Esophagus (tissue), 2 donors: Measurements from ENCODE around the gene TUBB3. TPM values are rescaled to one million over a fixed set of nuclear protein-coding genes. Genes with fewer than 3 reads are reported as not detected.

Source experiments
- H3K27ac ChIP-seq, 2 donors: one replicate each; pipeline ENCODE4 v1.5.1; 2013; ENCODE audit warnings: low read depth in 2 of 2, mild to moderate bottlenecking in 2 of 2, inconsistent platforms in 1 of 2, low read length in 1 of 2, moderate library complexity in 1 of 2
- H3K27me3 ChIP-seq, 2 donors: one replicate each; pipeline ENCODE4 v1.6.1; 2013; ENCODE audit warnings: low read length in 2 of 2, control low read depth in 1 of 2, mild to moderate bottlenecking in 1 of 2; ENCODE audit not compliant: insufficient read depth in 2 of 2, control insufficient read depth in 1 of 2
- H3K36me3 ChIP-seq, 2 donors: one replicate each; pipeline ENCODE4 v1.6.1; 2013; ENCODE audit warnings: low read length in 1 of 2; ENCODE audit not compliant: control insufficient read depth in 2 of 2, insufficient read depth in 2 of 2
- H3K4me1 ChIP-seq, 2 donors: one replicate each; pipeline ENCODE4 v1.6.1; 2013; ENCODE audit warnings: low read length in 1 of 2; ENCODE audit not compliant: control insufficient read depth in 2 of 2, insufficient read depth in 2 of 2
- H3K4me3 ChIP-seq, 2 donors: one replicate each; pipeline ENCODE4 v1.5.1; 2013; ENCODE audit warnings: low read length in 2 of 2, mild to moderate bottlenecking in 2 of 2, low read depth in 1 of 2, moderate library complexity in 1 of 2
- H3K9me3 ChIP-seq, 2 donors: one replicate each; pipeline ENCODE4 v1.6.1; 2013; ENCODE audit warnings: mild to moderate bottlenecking in 2 of 2, low read depth in 1 of 2, low read length in 1 of 2, moderate library complexity in 1 of 2; ENCODE audit not compliant: control insufficient read depth in 2 of 2, insufficient read depth in 1 of 2
- WGBS, 2 donors: extraction: QIAGEN DNeasy Blood & Tissue Kit; methylation state at CpG; one replicate each; pipeline ENCODE4 v1.1.7; 2013; 5-methylcytosine and 5-hydroxymethylcytosine counted together
- polyA plus RNA-seq, 2 donors: library from polyadenylated mRNA; stranded (reverse); fragments of 200-250 nt; gene quantifications; one replicate each; pipeline ENCODE4 v1.2.3, GENCODE V29; 2013
- donor health status: healthy with polysubstance abuse.
- donor health status: Bipolar disorder and iron deficiency.

Gene TUBB3
- polyA plus RNA-seq, 2 donors, result 0.16 to 1.5 TPM

DNA sequence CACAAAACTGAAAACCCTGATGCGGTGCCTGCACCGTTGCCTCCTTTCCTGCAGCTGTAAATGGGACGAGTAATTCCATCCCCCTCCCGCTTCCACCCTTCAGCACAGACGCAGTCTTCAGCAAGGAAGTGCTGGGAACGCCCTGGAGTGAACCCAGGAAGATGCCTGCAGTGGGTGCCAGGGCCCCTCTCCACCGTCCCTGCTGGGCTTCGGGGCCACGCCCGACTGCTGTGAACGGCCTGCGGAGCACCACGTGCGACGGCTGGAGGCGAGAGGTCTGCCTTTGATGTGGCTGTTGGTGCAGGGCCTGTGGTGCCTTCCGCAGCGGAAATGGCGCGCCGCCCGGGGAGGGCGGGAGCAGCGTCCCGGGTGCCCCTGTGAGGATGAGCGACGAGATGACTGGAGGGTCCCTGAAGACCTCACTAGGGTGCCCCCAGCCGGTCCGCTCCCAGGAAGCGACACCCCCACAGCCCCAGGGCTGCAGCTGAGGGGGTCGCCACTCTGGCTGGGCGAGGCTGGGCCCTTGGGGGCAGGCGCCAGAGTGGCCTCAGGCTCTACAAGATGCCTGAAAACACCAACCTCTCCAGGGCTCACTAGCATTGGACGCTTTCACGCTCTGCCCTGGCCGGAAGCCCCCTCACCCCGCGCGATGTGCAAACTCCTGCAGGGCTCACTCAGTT lies 5.2 kb upstream of the TUBB3 start:
- Histone ChIP-seq H3K9me3 (no peaks in the 10 kb centered on the region), H3K4me1 (peaks cover 10 to 17% of the 10 kb centered on the region in 2 donors), H3K27ac (no peak overlapping the region), H3K27me3 (peaks cover 0 to 2% of the 10 kb centered on the region in 2 donors), H3K4me3 (peak overlapping the region; percentile 5 to 6), H3K36me3 (peaks cover 0 to 5% of the 10 kb centered on the region in 2 donors)
- WGBS, 2 donors, result 0 to 1% methylated on average over 39 of the region's 39 CpGs

- Histone ChIP-seq H3K27ac (no peak within 1 kb of the TSS), H3K36me3 (peaks cover 0 to under 1% of the 10 kb centered on the region in 2 donors), H3K27me3 (peaks cover 0 to 3% of the 10 kb centered on the region in 2 donors), H3K9me3 (no peaks in the 10 kb centered on the region), H3K4me3 (peak within 1 kb of the TSS; percentile 5 to 6), H3K4me1 (peaks cover 10 to 22% of the 10 kb centered on the region in 2 donors)
- WGBS, 2 donors, result 7 to 10% methylated on average over 23 of the region's 23 CpGs
Observed at GRCh38 chr16:89918453-89919347, 4.4 kb upstream of the TUBB3 start, which contains the start of gene MC1R. TSS of gene MC1R (plus strand) at chr16:89918862. CDS start at chr16:89919259, 397 bp downstream.

DNA sequence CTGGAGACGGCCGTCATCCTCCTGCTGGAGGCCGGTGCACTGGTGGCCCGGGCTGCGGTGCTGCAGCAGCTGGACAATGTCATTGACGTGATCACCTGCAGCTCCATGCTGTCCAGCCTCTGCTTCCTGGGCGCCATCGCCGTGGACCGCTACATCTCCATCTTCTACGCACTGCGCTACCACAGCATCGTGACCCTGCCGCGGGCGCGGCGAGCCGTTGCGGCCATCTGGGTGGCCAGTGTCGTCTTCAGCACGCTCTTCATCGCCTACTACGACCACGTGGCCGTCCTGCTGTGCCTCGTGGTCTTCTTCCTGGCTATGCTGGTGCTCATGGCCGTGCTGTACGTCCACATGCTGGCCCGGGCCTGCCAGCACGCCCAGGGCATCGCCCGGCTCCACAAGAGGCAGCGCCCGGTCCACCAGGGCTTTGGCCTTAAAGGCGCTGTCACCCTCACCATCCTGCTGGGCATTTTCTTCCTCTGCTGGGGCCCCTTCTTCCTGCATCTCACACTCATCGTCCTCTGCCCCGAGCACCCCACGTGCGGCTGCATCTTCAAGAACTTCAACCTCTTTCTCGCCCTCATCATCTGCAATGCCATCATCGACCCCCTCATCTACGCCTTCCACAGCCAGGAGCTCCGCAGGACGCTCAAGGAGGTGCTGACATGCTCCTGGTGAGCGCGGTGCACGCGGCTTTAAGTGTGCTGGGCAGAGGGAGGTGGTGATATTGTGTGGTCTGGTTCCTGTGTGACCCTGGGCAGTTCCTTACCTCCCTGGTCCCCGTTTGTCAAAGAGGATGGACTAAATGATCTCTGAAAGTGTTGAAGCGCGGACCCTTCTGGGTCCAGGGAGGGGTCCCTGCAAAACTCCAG lies 3.4 kb upstream of the TUBB3 start:
- H3K9me3 ChIP-seq, result no peaks in the 10 kb centered on the region
- peaks cover 10 to 22% of the 10 kb centered on the region in 2 donors for H3K4me1 ChIP-seq
- H3K27me3 ChIP-seq, result peaks cover 0 to 9% of the 10 kb centered on the region in 2 donors
- 89% methylated on average over 52 of the region's 52 CpGs for WGBS, 2 donors
- H3K27ac ChIP-seq, result no peak overlapping the region
- H3K36me3 ChIP-seq, result no peaks in the 10 kb centered on the region
- no peak overlapping the region for H3K4me3 ChIP-seq

DNA sequence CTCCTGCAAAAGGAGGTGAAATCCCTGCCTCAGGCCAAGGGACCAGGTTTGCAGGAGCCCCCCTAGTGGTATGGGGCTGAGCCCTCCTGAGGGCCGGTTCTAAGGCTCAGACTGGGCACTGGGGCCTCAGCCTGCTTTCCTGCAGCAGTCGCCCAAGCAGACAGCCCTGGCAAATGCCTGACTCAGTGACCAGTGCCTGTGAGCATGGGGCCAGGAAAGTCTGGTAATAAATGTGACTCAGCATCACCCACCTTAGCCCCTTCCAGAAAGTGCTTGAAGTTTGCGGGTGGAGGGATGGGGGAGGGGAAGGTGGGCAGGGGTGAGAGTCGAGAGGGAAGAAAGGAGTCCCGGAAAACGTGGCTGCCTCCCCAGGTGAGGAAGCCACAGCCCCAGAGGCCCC lies 2.4 kb upstream of the TUBB3 start:
- Histone ChIP-seq H3K27me3 (peaks cover 0 to 9% of the 10 kb centered on the region in 2 donors), H3K27ac (no peak overlapping the region), H3K36me3 (no peaks in the 10 kb centered on the region), H3K9me3 (no peaks in the 10 kb centered on the region), H3K4me1 (peaks cover 10 to 27% of the 10 kb centered on the region in 2 donors), H3K4me3 (no peak overlapping the region)
- WGBS, 2 donors, result 38 to 40% methylated on average over 6 of the region's 6 CpGs

GRCh38 chr16:89921131-89921701 lies 1.9 kb upstream of the TUBB3 start:
- Histone ChIP-seq H3K27ac (peak overlapping the region in 1 of 2 donors; percentile 11), H3K4me1 (peaks cover 10 to 28% of the 10 kb centered on the region in 2 donors), H3K36me3 (no peaks in the 10 kb centered on the region), H3K27me3 (peaks cover 0 to 9% of the 10 kb centered on the region in 2 donors), H3K4me3 (no peak overlapping the region), H3K9me3 (no peaks in the 10 kb centered on the region)
- WGBS, 2 donors, result 36 to 45% methylated on average over 14 of the region's 14 CpGs

DNA sequence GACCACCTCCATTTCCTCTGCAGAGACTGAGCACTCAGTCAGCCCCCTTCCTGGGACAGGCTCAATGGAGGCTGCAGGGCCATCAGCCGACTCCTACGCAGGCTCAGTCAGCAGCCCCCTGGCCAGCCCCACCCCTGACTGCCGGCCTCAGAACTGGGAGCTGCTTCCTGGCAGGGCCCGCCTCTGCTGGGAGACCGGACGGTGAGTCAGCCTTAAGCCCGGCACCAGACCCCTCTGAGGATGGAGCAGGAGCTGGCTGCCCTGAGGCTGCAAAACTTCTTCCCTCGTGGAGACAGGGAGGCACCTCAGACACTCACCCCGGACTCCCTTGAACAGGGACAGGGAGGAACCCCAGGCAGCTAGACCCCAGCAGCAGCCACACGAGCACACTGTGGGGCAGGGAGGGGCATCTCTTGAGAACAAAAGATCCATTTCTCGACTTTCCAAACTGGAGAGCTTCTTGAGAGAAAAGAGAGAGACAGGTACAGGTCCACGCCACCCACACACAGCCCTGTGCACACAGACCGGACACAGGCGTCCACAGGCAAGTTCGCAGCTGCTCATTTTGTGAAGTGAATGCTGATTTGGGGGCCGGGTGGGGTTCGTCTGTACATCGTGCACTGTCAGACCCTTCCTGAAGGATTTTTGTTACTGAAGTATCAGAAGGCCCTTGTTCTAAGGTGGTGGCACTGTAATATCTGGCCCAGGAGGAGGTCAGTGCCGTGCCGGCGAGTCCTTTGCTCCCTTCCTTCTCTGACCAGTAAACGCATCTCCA lies 1.3 kb upstream of the TUBB3 start:
- peak overlapping the region; percentile 63 to 71 for H3K27ac ChIP-seq
- H3K36me3 ChIP-seq, result no peaks in the 10 kb centered on the region
- no peak overlapping the region for H3K4me3 ChIP-seq
- 4 to 6% methylated on average over 21 to 22 of the region's 22 CpGs for WGBS, 2 donors
- H3K27me3 ChIP-seq, result peaks cover 0 to 9% of the 10 kb centered on the region in 2 donors
- no peaks in the 10 kb centered on the region for H3K9me3 ChIP-seq
- H3K4me1 ChIP-seq, result peaks cover 10 to 29% of the 10 kb centered on the region in 2 donors

DNA sequence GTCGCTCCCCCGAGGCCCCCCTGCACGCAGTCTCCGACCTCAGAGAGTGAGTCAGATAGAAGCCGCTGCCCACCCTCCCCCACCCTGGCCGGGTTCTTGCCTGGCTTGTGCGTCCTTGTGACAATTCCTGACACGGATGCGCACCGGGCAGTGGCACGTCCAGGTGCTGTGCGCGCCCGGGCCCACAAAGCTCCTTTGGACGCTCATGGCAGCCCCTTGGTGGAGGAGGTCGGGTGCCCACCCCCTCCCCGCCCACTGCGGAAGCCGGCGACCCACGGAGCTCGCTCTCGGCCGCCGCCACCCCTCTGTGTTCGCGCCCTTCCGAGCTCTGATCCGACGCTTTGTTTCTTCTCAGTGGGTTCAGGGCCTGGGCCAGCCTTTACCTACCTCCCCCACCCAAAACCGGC lies 662 bp upstream of the TUBB3 start:
- H3K36me3 ChIP-seq, result no peaks in the 10 kb centered on the region
- peak overlapping the region; percentile 37 to 42 for H3K4me3 ChIP-seq
- 0 to 1% methylated on average over 25 to 31 of the region's 31 CpGs for WGBS, 2 donors
- H3K27ac ChIP-seq, result peak overlapping the region; percentile 22 to 44
- no peaks in the 10 kb centered on the region for H3K9me3 ChIP-seq
- peaks cover 10 to 29% of the 10 kb centered on the region in 2 donors for H3K4me1 ChIP-seq
- H3K27me3 ChIP-seq, result peaks cover 0 to 9% of the 10 kb centered on the region in 2 donors

DNA sequence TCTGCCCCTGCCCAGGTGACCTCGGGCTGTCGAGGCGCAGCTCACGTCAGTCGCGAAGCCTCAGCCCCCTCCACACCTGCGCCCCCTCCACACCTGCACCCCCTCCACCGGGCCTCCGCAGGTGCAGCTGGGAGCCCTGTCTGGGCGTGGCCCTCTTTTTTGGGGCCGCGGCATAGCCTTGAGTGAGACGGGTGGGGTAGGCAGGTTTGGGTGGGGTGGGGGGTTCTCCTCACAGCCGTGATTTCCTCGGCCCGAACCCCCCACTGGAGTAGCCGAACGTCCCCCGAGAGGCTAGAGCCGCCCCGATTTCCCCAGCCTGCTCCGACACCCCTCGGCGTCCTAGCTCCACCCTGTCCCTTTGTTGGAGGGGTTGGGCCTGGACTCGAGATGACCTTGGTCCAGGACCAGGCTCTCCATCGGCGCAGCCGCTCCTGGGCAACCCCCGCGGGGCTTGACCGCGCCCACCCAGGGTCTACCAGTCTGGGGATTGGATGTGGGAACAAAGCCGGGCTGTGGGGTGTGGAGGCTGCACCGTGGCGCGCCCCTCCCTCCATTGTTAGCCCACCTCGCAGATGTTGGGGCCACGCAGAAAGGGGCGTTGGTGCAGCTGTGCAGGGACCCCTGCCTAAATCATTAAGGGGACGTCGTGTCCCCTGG lies 626 bp downstream of the TUBB3 start:
- Histone ChIP-seq H3K36me3 (no peaks in the 10 kb centered on the region), H3K27me3 (peaks cover 0 to 9% of the 10 kb centered on the region in 2 donors), H3K4me3 (peak overlapping the region in 1 of 2 donors; percentile 37), H3K9me3 (no peaks in the 10 kb centered on the region), H3K4me1 (peaks cover 3 to 18% of the 10 kb centered on the region in 2 donors), H3K27ac (no peak overlapping the region)
- 3% methylated on average over 38 to 41 of the region's 41 CpGs for WGBS, 2 donors
